HepG2 (cell line): ENCODE measurements around the gene MB21D2. TPM values are rescaled to one million over a fixed set of nuclear protein-coding genes. Genes with fewer than 3 reads are reported as not detected.

ENCODE experiments used
- ADNP ChIP-seq: sonication (generic); formaldehyde crosslinking; IDR thresholded peaks from 2 replicates; pipeline ENCODE4 v1.4.0; 2020; ENCODE audit warnings: missing genetic modification reagents
- ATF5 ChIP-seq: sonication (generic); formaldehyde crosslinking; IDR thresholded peaks from 2 replicates; pipeline ENCODE4 v1.4.0; 2020; ENCODE audit warnings: mild to moderate bottlenecking, low read depth, missing genetic modification reagents
- HOXA5 ChIP-seq: sonication (generic); formaldehyde crosslinking; IDR thresholded peaks from 2 replicates; pipeline ENCODE4 v1.4.0; 2020; ENCODE audit warnings: missing genetic modification reagents
- KDM5B ChIP-seq: sonication (generic); formaldehyde crosslinking; IDR thresholded peaks from 2 replicates; pipeline ENCODE4 v1.4.0; 2020; ENCODE audit warnings: missing genetic modification reagents, mild to moderate bottlenecking, borderline replicate concordance
- MTERF4 ChIP-seq: sonication (generic); formaldehyde crosslinking; IDR thresholded peaks from 2 replicates; pipeline ENCODE4 v1.8.0; 2023; ENCODE audit warnings: mild to moderate bottlenecking, missing genetic modification reagents
- NFE2L1 ChIP-seq: sonication (generic); formaldehyde crosslinking; IDR thresholded peaks from 2 replicates; pipeline ENCODE4 v1.4.0; 2020; ENCODE audit warnings: missing genetic modification reagents, mild to moderate bottlenecking, borderline replicate concordance
- PAX8 ChIP-seq: sonication (generic); formaldehyde crosslinking; IDR thresholded peaks from 2 replicates; pipeline ENCODE4 v1.8.0; 2022; ENCODE audit warnings: mild to moderate bottlenecking, missing genetic modification reagents, borderline replicate concordance
- PPARG ChIP-seq: conservative IDR thresholded peaks from 2 replicates; pipeline ENCODE4 v1.6.1; 2016; ENCODE audit warnings: missing biosample characterization, missing genetic modification reagents
- TSC22D2 ChIP-seq: sonication (generic); formaldehyde crosslinking; IDR thresholded peaks from 2 replicates; pipeline ENCODE4 v1.5.1; 2020; ENCODE audit warnings: missing genetic modification reagents, mild to moderate bottlenecking, borderline replicate concordance
- ZBTB1 ChIP-seq: sonication (generic); formaldehyde crosslinking; IDR thresholded peaks from 2 replicates; pipeline ENCODE4 v1.4.0; 2020; ENCODE audit warnings: missing genetic modification reagents, borderline replicate concordance
- ZFY ChIP-seq: sonication (generic); formaldehyde crosslinking; IDR thresholded peaks from 2 replicates; pipeline ENCODE4 v1.4.0; 2020; ENCODE audit warnings: missing genetic modification reagents
- ZKSCAN1 ChIP-seq: fragments of 150-350 bp; IDR thresholded peaks from 2 replicates; pipeline ENCODE4 v1.6.1; 2014; ENCODE audit warnings: low read length
- ZNF143 ChIP-seq: sonication (generic); formaldehyde crosslinking; IDR thresholded peaks from 2 replicates; pipeline ENCODE4 v1.4.0; 2020; ENCODE audit warnings: missing genetic modification reagents
- ZNF446 ChIP-seq: sonication (generic); formaldehyde crosslinking; IDR thresholded peaks from 2 replicates; pipeline ENCODE4 v1.5.0; 2020; ENCODE audit warnings: mild to moderate bottlenecking, missing genetic modification reagents
- ZNF674 ChIP-seq: sonication (generic); formaldehyde crosslinking; IDR thresholded peaks from 2 replicates; pipeline ENCODE4 v1.5.0; 2020; ENCODE audit warnings: low read depth, mild to moderate bottlenecking, missing genetic modification reagents
- ZNF740 ChIP-seq: sonication (generic); formaldehyde crosslinking; IDR thresholded peaks from 2 replicates; pipeline ENCODE4 v1.4.0; 2020; ENCODE audit warnings: missing genetic modification reagents
- ZSCAN29 ChIP-seq: sonication (generic); formaldehyde crosslinking; conservative IDR thresholded peaks from 2 replicates; pipeline ENCODE4 v1.4.0; 2020; ENCODE audit warnings: mild to moderate bottlenecking, missing genetic modification reagents
- ZSCAN9 ChIP-seq: IDR thresholded peaks from 2 replicates; pipeline ENCODE4 v1.6.1; 2016; ENCODE audit warnings: borderline replicate concordance
- polyA plus RNA-seq, 8 experiments: library from polyadenylated mRNA; depleted of rRNA in 3 of 8; stranded (reverse) in 7 of 8; unstranded in 1 of 8; fragments of >200 nt; fragmentation: Illumina TruSeq in 4 of 8; extraction: Trizol in 4 of 8; gene quantifications; 2 replicates each; pipeline versions ENCODE4 v1.2.1 to v1.2.3, GENCODE V29; 2011 to 2016; ENCODE audit warnings: low read depth in 4 of 8, missing spikeins in 1 of 8, mixed read lengths in 1 of 8; ENCODE audit not compliant: insufficient read depth in 1 of 8
- total RNA-seq, 5 experiments: library from RNA; depleted of rRNA; stranded (reverse); fragments of >200 nt; fragmentation: Illumina TruSeq; extraction: Trizol; gene quantifications; 2 replicates each; pipeline ENCODE4 v1.2.3, GENCODE V29; 2016; ENCODE audit warnings: low read depth in 1 of 5
- TF ChIP-seq, protein P1 (sequence below): sonication (generic); formaldehyde crosslinking; IDR thresholded peaks from 2 replicates; pipeline ENCODE4 v1.4.0; 2020; ENCODE audit warnings: mild to moderate bottlenecking, missing genetic modification reagents, borderline replicate concordance
- TF ChIP-seq, protein P2 (sequence below): sonication (generic); formaldehyde crosslinking; IDR thresholded peaks from 2 replicates; pipeline ENCODE4 v1.4.0; 2020; ENCODE audit warnings: mild to moderate bottlenecking, missing genetic modification reagents

The MB21D2 gene
- total and polyA plus RNA-seq, 2 of the 13 experiments (the other 11 are each of a cell fraction or from before 2014, with no cell fraction given) = 0.90 to 1.6 TPM

GRCh38 chr3:192851821-192852372 lies 65.8 kb downstream of the MB21D2 start (continued):
- TF ChIP-seq ZKSCAN1 (no peak), ADNP (CRISPR knock-in tag) (no peak), ZSCAN9 (CRISPR knock-in tag) (peak; percentile 72; the same call in 1 of the 2 replicates), ATF5 (CRISPR knock-in tag) (no peak), KDM5B (CRISPR knock-in tag) (no peak), HOXA5 (CRISPR knock-in tag) (0 out of 2 replicates have a peak, but pooled peaks have one; percentile 51), ZNF446 (CRISPR knock-in tag) (no peak), ZNF740 (no peak), TSC22D2 (CRISPR knock-in tag) (0 out of 2 replicates have a peak, but pooled peaks have one; percentile 31), ZBTB1 (CRISPR knock-in tag) (no peak), ZNF674 (no peak), MTERF4 (CRISPR knock-in tag) (no peak), ZNF143 (no peak), PAX8 (CRISPR knock-in tag) (no peak), ZSCAN29 (CRISPR knock-in tag) (no peak), ZFY (CRISPR knock-in tag) (no peak), PPARG (CRISPR knock-in tag) (peak; percentile 83), NFE2L1 (CRISPR knock-in tag) (no peak)
- TF ChIP-seq, protein P1, sequence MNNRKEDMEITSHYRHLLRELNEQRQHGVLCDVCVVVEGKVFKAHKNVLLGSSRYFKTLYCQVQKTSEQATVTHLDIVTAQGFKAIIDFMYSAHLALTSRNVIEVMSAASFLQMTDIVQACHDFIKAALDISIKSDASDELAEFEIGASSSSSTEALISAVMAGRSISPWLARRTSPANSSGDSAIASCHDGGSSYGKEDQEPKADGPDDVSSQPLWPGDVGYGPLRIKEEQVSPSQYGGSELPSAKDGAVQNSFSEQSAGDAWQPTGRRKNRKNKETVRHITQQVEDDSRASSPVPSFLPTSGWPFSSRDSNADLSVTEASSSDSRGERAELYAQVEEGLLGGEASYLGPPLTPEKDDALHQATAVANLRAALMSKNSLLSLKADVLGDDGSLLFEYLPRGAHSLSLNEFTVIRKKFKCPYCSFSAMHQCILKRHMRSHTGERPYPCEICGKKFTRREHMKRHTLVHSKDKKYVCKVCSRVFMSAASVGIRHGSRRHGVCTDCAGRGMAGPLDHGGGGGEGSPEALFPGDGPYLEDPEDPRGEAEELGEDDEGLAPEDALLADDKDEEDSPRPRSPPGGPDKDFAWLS (CRISPR knock-in tag) = no peak
- TF ChIP-seq, protein P2, sequence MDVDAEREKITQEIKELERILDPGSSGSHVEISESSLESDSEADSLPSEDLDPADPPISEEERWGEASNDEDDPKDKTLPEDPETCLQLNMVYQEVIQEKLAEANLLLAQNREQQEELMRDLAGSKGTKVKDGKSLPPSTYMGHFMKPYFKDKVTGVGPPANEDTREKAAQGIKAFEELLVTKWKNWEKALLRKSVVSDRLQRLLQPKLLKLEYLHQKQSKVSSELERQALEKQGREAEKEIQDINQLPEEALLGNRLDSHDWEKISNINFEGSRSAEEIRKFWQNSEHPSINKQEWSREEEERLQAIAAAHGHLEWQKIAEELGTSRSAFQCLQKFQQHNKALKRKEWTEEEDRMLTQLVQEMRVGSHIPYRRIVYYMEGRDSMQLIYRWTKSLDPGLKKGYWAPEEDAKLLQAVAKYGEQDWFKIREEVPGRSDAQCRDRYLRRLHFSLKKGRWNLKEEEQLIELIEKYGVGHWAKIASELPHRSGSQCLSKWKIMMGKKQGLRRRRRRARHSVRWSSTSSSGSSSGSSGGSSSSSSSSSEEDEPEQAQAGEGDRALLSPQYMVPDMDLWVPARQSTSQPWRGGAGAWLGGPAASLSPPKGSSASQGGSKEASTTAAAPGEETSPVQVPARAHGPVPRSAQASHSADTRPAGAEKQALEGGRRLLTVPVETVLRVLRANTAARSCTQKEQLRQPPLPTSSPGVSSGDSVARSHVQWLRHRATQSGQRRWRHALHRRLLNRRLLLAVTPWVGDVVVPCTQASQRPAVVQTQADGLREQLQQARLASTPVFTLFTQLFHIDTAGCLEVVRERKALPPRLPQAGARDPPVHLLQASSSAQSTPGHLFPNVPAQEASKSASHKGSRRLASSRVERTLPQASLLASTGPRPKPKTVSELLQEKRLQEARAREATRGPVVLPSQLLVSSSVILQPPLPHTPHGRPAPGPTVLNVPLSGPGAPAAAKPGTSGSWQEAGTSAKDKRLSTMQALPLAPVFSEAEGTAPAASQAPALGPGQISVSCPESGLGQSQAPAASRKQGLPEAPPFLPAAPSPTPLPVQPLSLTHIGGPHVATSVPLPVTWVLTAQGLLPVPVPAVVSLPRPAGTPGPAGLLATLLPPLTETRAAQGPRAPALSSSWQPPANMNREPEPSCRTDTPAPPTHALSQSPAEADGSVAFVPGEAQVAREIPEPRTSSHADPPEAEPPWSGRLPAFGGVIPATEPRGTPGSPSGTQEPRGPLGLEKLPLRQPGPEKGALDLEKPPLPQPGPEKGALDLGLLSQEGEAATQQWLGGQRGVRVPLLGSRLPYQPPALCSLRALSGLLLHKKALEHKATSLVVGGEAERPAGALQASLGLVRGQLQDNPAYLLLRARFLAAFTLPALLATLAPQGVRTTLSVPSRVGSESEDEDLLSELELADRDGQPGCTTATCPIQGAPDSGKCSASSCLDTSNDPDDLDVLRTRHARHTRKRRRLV (CRISPR knock-in tag) = no peak
